Activated CD8-positive, alpha-beta T cell treated with anti-CD3 and anti-CD28 coated beads for 36 hours (primary cell): ENCODE measurements around the gene COL25A1. TPM values are rescaled to one million over a fixed set of nuclear protein-coding genes. Genes with fewer than 3 reads are reported as not detected.
A peak's percentile ranks its signal among the peaks of the same experiment; 100 is the strongest.

Source experiments
- ATAC-seq: fragments of 200-7000 bp; cut with Tn5 transposase; one replicate; pipeline ENCODE4 v1.10.0; 2021; ENCODE audit warnings: mild to moderate bottlenecking, moderate library complexity
- CTCF ChIA-PET: fragments of 350-600 bp; sonication (Branson Sonifier 250); formaldehyde crosslinking; loops from one replicate; lab custom pipeline; 2021; ENCODE audit warnings: antibody characterized with exemption; lab: Charles Lee
- POLR2A ChIA-PET: fragments of 350-600 bp; sonication (Branson Sonifier 250); formaldehyde crosslinking; loops from one replicate; lab custom pipeline; 2021; ENCODE audit warnings: antibody characterized with exemption; lab: Charles Lee
- DNase-seq: peaks from one replicate; pipeline ENCODE4 v3.0.0-alpha.2; 2020
- H3K27ac Mint-ChIP-seq: one replicate; pipeline ENCODE4 v1.8.0; 2021; ENCODE audit warnings: mild to moderate bottlenecking, mixed read lengths
- H3K27me3 Mint-ChIP-seq: one replicate; pipeline ENCODE4 v1.8.0; 2021; ENCODE audit warnings: mixed read lengths
- H3K36me3 Mint-ChIP-seq: one replicate; pipeline ENCODE4 v1.8.0; 2021; ENCODE audit warnings: low read depth, mixed read lengths
- H3K4me1 Mint-ChIP-seq: one replicate; pipeline ENCODE4 v1.8.0; 2021; ENCODE audit warnings: low read depth, mixed read lengths
- H3K4me3 Mint-ChIP-seq: one replicate; pipeline ENCODE4 v1.8.0; 2021; ENCODE audit warnings: mild to moderate bottlenecking, moderate library complexity, mixed read lengths
- H3K9me3 Mint-ChIP-seq: one replicate; pipeline ENCODE4 v1.8.0; 2021; ENCODE audit warnings: mixed read lengths
- CTCF ChIP-seq: fragments of 200-600 bp; IDR thresholded peaks from one replicate; pipeline ENCODE4 v1.8.0; 2022; ENCODE audit warnings: antibody characterized with exemption, mild to moderate bottlenecking
- intact Hi-C: fragments of 100-400 bp; cut with micrococcal nuclease; formaldehyde crosslinking; loops from one replicate; pipeline ENCODE4 v1.10.0; 2022
- total RNA-seq, 2 experiments: library from RNA; stranded (reverse); gene quantifications; one replicate each; pipeline ENCODE4 v1.2.3, GENCODE V29; 2021

The COL25A1 gene
- total RNA-seq, 2 experiments from 2014 or later = not detected

- DNase-seq = no peak
- no peak overlapping the region for H3K4me3 Mint-ChIP-seq
- no peak for ATAC-seq
- intact Hi-C loops = no loop called here
- no peaks in the 10 kb centered on the region for H3K4me1 Mint-ChIP-seq
- no peaks in the 10 kb centered on the region for H3K27me3 Mint-ChIP-seq
- H3K27ac Mint-ChIP-seq = no peak overlapping the region
- H3K9me3 Mint-ChIP-seq = no peaks in the 10 kb centered on the region
- no peak for TF ChIP-seq CTCF
- no peaks in the 10 kb centered on the region for H3K36me3 Mint-ChIP-seq
- CTCF ChIA-PET = interaction anchor here (0.7 kb wide), 1 partner anchor 326 kb away, joined by 3 read pairs; no protein-coding TSS in a partner anchor
- POLR2A ChIA-PET = no interaction called here
Observed at GRCh38 chr4:108825737-108826136, 476.7 kb downstream of the COL25A1 start.

- no peak for TF ChIP-seq CTCF
- Mint-ChIP-seq H3K4me1 (no peaks in the 10 kb centered on the region), H3K27ac (no peak overlapping the region), H3K27me3 (peaks cover 3% of the 10 kb centered on the region), H3K4me3 (no peak overlapping the region), H3K9me3 (no peaks in the 10 kb centered on the region), H3K36me3 (no peaks in the 10 kb centered on the region)
- no peak for ATAC-seq
- intact Hi-C loops = no loop called here
- POLR2A ChIA-PET = no interaction called here
- CTCF ChIA-PET = interaction anchor here (0.6 kb wide), 1 partner anchor 8 kb away, joined by 3 read pairs; no protein-coding TSS in a partner anchor
- DNase-seq = no peak
Observed at GRCh38 chr4:108821351-108821930, 481.0 kb downstream of the COL25A1 start.

- ChIA-PET CTCF (no interaction called here), POLR2A (no interaction called here)
- Mint-ChIP-seq H3K27ac (no peak overlapping the region), H3K27me3 (peaks cover 8% of the 10 kb centered on the region), H3K4me1 (no peaks in the 10 kb centered on the region), H3K36me3 (no peaks in the 10 kb centered on the region), H3K9me3 (no peaks in the 10 kb centered on the region), H3K4me3 (no peak overlapping the region)
- intact Hi-C loops = no loop called here
- no peak for DNase-seq
- no peak for ATAC-seq
- TF ChIP-seq CTCF = no peak
Observed at GRCh38 chr4:108820492-108821350, 481.7 kb downstream of the COL25A1 start.

GRCh38 chr4:108814326-108814725 is 488.1 kb downstream of the COL25A1 start:
- ChIA-PET CTCF (no interaction called here), POLR2A (no interaction called here)
- intact Hi-C loops = no loop called here
- Mint-ChIP-seq H3K36me3 (no peaks in the 10 kb centered on the region), H3K4me1 (no peaks in the 10 kb centered on the region), H3K4me3 (no peak overlapping the region), H3K27me3 (peaks cover 23% of the 10 kb centered on the region), H3K9me3 (no peaks in the 10 kb centered on the region), H3K27ac (no peak overlapping the region)
- no peak for TF ChIP-seq CTCF
- DNase-seq = no peak
- peak; percentile 30 for ATAC-seq

- Mint-ChIP-seq H3K27me3 (peaks cover 23% of the 10 kb centered on the region), H3K9me3 (no peaks in the 10 kb centered on the region), H3K4me1 (no peaks in the 10 kb centered on the region), H3K27ac (no peak overlapping the region), H3K4me3 (no peak overlapping the region), H3K36me3 (no peaks in the 10 kb centered on the region)
- no peak for DNase-seq
- ChIA-PET CTCF (interaction anchor here (0.6 kb wide), 1 partner anchor 9 kb away, joined by 3 read pairs; no protein-coding TSS in a partner anchor), POLR2A (no interaction called here)
- intact Hi-C loops = no loop called here
- ATAC-seq = no peak
- TF ChIP-seq CTCF = no peak
Observed at GRCh38 chr4:108813261-108813660, 489.2 kb downstream of the COL25A1 start.
